Left hindlimb (tissue), 1 donor: Measurements from ENCODE around the gene RECK.

ENCODE experiments used
- DNase-seq: peaks from one replicate; pipeline ENCODE4 v3.0.0-alpha.2; 2018

The RECK gene

GRCh38 chr9:36025746-36026145 lies 11.0 kb upstream of the RECK start:
- DNase-seq: no peak

- DNase-seq: no peak
Measured at GRCh38 chr9:36029202-36029601, 7.5 kb upstream of the RECK start.

- no peak for DNase-seq
Measured at GRCh38 chr9:36029765-36030528, 6.8 kb upstream of the RECK start.

GRCh38 chr9:36030871-36031270 lies 5.8 kb upstream of the RECK start:
- DNase-seq: no peak

- no peak for DNase-seq
Measured at GRCh38 chr9:36031774-36032555, 4.7 kb upstream of the RECK start.

- DNase-seq: no peak
Measured at GRCh38 chr9:36033788-36034187, 2.9 kb upstream of the RECK start.

GRCh38 chr9:36034234-36034633 lies 2.5 kb upstream of the RECK start:
- no peak for DNase-seq

GRCh38 chr9:36035006-36035405 lies 1.7 kb upstream of the RECK start:
- DNase-seq: no peak

GRCh38 chr9:36036253-36036779 lies 397 bp upstream of the RECK start:
- no peak for DNase-seq

- no peak for DNase-seq
Measured at GRCh38 chr9:36037549-36038122, 923 bp downstream of the RECK start.

GRCh38 chr9:36039121-36039520 lies 2.4 kb downstream of the RECK start:
- no peak for DNase-seq

- no peak for DNase-seq
Measured at GRCh38 chr9:36039696-36040095, 3.0 kb downstream of the RECK start.

GRCh38 chr9:36040271-36040925 lies 3.7 kb downstream of the RECK start:
- DNase-seq: no peak

- no peak for DNase-seq
Measured at GRCh38 chr9:36041506-36041905, 4.8 kb downstream of the RECK start.

- no peak for DNase-seq
Measured at GRCh38 chr9:36045610-36046009, 8.9 kb downstream of the RECK start.

GRCh38 chr9:36046923-36047322 lies 10.2 kb downstream of the RECK start:
- DNase-seq: no peak

GRCh38 chr9:36049408-36049807 lies 12.7 kb downstream of the RECK start:
- DNase-seq: no peak

GRCh38 chr9:36050476-36050875 lies 13.8 kb downstream of the RECK start:
- DNase-seq: no peak

GRCh38 chr9:36051317-36051716 lies 14.6 kb downstream of the RECK start:
- no peak for DNase-seq

- DNase-seq: no peak
Measured at GRCh38 chr9:36053971-36054370, 17.3 kb downstream of the RECK start.

GRCh38 chr9:36056896-36057295 lies 20.2 kb downstream of the RECK start:
- no peak for DNase-seq

GRCh38 chr9:36063804-36064447 lies 27.2 kb downstream of the RECK start:
- DNase-seq: no peak
